GM18867 (cell line): ENCODE measurements around the gene NDUFC1.
"Not testable (repeated sequence)": the region's sequence is repeated elsewhere in the genome, so short reads cannot be mapped to it uniquely, and the experiment has no call there.

ENCODE experiments used
- ATAC-seq: cut with Tn5 transposase; IDR thresholded peaks from one replicate; pipeline ENCODE4 v1.9.1; 2021; ENCODE audit warnings: mild to moderate bottlenecking, moderate library complexity; ENCODE audit not compliant: unreplicated experiment

The NDUFC1 gene

DNA sequence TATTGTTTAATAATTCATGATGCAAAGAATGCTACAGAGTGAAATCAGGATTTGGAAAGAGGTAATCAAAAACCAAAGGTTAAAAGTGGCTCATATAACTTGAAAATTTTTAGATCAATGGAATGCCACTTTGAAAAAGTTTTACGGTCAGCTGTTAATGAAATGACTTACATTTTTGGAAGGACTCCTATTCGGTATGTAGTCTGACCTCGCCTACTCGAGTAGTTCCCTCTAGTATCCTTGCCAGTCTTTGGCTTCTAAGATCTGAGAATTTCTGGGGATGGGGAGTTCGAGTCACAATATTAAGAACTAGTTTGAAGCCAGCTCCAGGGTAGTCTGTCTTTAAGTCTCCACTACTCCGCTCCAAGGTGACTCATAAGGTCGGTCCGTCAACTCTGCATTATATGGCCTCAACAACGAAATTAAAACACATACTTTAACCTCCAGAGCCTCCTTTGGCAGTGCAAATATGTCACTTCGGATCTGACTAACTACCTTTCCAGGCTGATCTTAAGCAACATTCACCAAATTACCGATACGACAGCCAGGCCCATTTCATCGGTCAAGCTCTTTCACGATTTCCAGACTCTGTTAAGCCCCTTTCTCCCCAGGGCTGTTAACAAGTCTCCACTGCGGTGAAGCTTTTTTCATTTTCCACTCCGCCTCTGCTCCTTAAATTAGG is 1.7 kb downstream of the NDUFC1 start:
- ATAC-seq = peak; percentile 5

DNA sequence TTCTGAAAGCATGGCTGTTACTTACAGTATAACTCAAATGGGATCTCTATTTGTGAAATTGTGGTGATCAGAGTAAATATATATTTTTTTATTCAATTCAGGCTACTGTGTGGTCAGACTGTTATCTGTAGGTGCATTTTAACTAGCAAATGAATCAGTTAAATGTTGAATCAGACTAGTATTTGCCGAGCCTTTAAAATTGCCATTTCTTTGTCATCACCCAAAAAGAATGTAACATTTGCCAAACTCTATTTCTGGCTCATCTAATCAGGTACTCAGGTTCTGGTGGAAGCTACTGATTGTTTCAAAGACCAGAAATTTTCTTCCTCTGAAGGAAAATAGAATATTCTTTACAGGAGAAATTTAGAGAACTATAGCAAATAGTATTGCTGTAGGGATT is 2.7 kb downstream of the NDUFC1 start:
- ATAC-seq = no peak

DNA sequence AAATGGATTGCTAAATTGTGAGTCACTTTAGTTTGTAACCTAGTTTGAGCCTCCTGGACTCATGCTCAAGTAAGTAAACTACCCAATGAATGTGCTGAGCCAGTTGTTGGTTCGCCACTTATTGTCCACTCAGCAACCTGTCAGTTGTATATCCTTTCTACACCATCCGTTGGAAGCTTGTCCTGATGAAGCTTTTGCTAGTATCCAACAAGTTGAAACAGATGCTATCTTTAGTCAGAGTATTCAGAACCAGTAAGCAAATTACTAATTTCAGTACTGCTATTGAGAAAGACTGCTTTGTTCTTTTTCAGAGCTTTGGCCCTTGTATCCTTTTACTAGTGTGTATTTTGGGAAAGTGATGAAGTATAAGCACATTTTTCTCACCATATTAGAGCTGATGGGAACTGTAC is 5.3 kb downstream of the NDUFC1 start:
- ATAC-seq = no peak

DNA sequence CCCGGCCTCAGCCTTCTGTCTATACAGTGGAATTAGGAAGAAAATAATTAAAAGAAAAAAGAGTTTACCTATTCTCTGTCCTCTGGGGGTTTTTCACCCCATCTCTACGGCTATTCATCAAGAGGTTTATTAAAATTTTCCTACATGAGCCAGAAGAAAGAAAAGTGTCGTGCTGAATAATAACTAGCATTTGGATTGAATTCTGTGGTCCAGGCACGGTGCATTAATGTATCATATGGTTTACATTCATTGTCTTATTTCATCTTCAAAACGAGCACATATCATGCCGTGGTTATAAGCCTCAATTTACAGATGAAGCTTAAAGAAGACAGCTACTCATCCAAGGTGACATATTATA is 6.4 kb downstream of the NDUFC1 start:
- no peak for ATAC-seq

DNA sequence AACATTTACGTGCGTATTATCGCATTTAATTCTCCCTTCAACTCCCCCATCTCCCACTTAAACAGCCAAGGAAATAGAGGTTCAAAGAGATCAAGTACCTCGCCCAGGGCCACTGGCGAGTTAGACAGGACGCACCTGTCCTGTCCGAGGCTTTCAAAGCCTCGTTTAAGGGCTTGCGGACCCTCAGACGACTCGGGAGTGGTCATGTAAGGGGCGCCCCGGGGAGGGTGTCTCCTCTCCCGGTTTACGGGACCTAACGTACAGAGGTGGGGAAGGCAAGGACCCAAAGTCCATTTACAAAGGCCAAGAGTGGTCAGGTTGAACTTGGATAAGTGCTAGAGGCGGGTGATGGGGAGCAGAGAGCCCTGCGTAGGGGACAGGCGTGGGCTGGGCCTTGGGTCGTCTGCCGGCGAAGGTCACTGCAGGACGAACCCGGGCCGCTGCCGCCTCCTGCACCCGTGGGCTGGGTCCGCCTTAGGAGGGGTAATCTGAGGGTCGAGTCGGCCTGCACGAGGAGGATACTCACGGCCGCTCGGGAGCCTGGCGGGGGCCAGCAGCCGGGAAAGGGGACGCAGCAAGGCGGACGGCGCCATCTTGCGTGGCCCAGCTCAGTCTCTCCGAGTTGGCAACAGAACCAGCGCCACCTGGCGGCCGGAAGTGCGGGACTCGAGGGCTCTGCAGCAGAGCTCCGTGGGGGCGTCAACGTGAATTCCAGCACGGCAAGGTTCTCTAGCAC is 6.9 kb downstream of the NDUFC1 start:
- ATAC-seq = peak; percentile 93

DNA sequence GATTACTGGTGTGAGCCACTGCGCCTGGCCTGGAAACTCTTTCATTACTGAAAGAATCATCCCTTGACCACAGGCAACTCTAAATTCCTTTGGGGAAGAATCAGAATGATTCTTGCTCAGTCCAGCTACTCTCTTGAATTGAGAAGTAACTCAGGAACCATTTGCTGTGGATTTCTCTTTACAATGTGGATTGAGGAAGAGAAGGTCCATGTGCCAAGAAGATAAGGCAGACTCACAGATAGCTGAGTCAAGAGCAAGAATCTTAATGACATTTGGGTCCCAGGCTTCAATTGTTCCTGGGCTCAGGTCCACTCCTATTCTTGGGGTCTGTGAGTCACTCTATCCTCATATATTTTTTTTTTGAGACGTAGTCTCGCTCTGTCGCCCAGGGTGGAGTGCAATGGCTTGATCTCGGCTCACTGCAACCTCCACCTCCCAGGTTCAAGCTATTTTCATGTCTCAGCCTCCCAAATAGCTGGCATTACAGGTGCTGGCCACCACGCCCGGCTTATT is 16.0 kb downstream of the NDUFC1 start:
- ATAC-seq = no peak

DNA sequence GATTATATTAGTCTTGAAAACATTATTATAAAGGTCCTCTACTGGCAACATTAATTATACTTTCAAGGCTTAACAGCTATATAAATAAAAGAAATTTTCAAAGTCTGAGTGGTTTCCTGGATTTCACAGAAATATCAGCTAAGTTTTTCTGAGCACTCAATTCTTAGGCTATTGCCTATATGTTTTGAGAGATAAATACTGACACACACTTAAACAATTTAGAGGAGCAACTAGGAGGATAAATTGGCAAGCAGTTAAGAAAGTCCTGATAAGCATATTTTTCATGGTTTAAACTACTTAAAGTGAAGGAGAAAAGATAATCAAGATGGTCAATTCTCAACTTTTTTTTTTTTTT is 19.6 kb downstream of the NDUFC1 start:
- no peak for ATAC-seq

DNA sequence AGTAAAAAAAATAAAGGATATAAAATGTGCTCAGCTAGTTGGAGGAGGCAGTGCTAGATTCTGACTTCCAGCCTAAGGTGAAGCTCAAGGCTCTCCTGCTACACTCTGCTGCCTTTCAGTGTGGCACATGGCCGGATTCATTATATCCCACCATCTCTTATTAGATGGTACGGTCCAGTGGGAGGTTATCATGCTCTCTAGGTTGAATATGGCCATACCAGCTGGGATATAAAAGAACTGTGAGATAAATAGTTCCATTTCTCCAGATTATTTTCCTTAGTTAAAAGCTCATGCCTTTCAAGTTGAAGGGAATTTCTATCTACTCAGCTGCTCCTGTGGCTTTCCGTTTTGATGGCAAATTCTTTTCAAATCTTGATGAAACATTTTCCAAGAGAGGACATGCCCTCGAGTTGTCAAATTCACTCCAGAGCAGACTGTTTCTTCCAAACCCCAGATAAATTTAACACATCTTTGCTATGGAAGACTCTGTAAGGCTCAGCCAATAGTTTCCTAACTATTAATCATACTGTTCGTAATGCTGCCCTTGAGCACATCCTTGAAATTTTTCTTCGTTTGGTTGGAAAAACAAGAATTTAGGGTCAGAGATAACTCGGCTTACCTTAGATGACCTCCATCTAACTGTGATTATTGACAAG is 20.1 kb downstream of the NDUFC1 start:
- ATAC-seq = no peak

DNA sequence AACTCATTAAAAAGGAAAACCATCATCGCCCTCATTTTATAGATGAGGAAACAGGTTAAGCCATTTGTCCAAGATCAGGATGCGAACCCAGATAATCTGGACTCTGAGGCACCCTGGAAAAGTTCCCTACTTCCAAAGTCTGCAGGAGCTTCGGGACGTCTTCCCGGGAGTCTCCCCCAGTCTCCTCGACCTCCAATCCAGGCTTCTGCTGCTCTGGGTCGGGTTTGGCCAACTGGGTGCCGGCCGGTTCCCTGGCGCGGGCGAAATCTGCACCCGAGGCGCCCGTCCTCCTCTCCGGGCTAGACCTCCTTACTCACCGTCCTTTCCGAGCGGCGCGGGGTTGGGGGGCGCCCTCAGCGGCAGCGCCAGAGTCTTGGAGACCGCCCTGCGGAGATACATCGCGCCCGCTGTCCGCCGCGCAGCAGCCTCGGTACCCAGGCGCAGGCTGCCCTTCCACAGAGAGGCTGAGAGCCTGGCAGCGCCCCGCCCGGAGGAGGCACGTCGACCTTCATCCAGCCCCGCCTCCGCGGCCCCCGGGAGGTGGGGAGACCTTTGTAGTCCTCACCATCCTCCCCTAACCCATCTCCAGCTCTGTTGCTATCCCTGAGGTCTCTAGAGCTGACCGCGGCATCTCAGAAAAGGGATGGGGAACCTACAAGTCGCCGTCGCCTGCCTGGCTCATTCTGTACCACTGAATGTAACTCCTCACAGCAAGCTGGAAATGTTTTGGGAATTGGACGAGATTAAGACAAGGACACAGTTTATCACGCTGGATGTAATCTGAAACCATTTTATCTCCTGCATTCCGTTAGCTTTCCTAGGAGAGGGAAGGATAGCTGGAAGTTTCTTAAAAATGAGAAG is 22.3 kb downstream of the NDUFC1 start, which contains the start of gene MGARP:
Gene MGARP (minus strand): TSS at position 466 of the 861 bp plus-strand sequence. CDS start 67 bp downstream, at position 399.
- peak; percentile 50 for ATAC-seq

DNA sequence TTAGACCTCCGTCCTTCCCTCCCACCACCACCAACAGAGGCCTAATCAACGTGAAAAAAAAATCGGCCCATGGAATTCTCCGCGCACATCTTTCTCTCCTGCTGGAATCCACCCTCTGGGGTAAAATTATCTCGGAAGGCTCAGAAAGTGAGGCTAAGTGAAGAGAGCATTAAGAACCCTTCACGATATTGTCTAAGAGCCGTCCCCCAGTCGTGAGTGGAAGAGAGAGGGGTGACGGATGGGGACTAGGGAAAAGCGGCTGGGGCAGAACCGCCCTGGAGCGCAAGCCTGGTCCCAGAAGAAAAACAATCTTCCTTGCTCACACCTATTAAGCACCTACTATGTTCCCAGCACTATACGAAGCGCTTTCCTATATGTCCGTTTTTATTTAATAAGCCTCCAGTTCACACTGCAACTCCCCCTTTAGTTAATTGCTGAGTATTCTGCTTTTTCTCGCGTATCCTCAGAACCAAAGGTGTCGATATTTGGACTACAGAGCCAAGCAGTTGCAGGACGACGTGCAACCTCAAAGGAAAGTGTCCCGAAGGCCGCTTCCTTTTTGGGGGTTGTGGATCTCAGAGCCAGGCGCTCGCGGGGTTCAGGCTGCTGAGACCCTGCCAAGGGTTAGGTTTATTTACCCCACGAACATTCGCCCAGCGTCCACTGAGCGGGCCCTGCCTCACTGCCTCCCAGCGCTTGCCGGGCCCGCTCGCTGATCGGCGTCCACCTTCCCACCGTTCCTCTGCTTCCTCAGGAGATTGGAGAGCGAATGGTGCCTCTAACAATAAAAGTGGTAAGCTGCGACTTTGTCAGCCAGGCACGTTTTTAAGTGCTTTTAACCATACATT is 23.1 kb downstream of the NDUFC1 start:
- ATAC-seq = no peak

DNA sequence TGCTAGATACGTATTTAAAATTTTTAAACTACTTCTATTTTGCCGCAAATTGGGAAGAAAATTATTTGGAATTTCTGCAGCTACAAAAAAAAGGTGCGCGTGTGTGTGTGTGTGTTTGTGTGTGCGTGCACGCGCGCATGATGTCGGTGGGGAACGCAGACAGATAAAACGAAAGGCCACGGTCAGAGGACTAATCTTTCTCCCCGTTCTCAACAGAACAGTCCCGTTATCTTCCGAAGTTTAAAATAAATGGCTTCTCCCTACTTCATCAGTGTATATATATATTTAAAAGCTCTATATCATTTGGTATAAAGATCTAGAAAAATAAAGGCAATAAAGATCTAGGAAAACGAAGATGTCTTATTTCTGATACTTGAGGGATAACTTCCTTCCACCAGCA is 23.8 kb downstream of the NDUFC1 start:
- no peak for ATAC-seq

DNA sequence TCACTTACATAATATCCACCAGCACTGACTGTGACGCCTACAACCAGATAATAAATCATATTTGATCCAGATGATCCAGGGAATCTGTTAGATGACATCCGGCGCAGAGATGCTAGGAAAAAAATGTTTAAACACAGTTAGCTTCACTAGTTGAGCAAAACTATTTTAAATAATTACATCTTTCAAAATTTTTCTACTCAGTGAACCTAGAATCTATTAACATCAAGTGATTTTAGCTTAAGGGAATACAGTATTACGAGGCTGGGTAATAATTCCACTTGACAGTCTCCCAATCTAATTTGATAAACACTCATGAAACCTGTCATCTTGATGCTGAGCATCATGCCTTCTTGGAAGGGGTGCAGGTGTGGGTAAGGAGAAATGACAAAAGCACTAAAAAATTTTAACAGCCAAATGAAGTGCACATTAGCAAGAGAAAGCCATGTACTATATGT is 27.0 kb downstream of the NDUFC1 start:
- no peak for ATAC-seq

DNA sequence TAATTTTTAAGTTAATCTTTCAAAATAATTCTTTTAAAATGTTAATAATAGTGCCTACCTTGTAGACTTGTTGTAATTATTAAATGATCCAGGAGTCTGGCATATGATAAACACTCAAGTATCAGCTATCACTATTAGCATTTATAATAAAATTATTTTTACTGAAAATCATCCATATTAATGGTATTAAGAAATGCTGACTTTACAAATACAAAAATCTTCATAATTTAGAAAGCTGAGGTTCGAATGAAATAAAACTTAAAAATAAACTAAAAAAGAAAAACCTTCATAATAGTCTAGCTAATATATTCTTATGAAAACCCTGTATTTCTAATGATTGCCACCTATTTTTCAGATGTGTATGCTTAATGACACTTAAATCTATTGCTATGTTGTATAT is 27.5 kb downstream of the NDUFC1 start:
- ATAC-seq = no peak

DNA sequence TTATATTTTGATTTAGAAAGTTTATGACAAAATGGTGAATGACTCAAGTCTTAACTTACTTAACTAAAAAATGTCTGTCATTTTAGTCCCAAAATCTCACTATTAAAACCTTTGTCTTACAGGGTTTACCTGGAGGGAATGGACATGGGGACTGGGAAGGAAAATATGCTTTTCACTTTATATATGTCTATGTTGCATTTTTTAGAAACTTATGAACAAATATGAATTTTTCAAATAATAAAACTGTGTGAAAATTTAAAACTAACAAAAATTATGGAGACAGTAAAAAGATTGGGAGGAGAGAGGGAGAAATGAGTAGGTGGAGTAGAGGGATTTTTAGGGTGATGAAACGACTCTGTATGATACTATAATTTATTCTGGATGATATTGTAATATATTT is 28.4 kb downstream of the NDUFC1 start:
- no peak for ATAC-seq

DNA sequence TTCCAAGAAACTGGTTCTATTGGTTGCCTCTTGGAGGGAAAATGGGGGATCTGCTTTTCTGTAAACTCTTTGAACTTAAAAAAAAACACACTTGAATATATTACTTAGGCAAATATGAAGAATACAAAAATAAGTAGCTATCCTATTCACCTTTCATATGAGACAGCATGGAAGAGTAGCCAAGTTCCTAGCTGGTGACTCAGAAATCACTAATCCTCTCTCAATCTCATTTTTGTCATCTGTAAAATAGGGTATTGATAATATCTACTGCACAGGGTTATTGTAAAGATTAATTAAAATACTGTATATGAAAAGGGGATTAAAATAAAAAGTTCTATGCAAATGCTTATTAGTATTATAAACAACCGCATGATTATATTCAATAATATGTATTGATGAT is 35.0 kb downstream of the NDUFC1 start:
- no peak for ATAC-seq

DNA sequence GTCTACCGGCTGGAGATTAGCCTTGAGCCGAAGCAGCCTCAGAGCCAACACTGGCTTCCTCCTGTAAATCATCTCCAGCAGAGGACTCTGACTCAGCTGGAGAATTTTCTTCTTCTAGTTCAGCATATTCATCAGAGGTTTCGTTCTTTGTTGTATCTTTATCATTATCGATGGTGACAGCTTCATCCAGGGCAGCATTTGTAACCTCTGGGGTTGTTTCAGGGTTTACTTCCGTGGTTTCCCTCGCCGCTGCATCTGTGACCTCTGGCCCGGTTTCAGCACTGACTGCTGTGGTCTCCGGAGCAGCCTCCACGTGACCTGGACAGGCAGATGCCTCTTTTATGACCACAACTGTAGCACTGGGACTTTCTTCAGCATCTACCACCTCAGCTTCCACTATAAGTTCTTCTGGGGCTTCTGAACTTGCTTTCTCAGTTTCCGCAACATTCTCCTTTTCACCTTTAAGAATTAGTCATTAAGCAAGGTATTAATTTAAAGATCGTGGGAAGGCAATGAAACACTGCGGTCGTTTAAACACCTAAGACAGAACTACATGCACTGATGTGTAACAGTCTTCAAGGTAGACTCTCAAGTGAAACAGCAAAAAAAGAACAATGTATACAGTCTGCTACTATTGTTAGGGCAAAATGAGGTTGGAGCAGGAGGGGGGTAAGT is 35.6 kb downstream of the NDUFC1 start:
- peak; percentile 97 for ATAC-seq

DNA sequence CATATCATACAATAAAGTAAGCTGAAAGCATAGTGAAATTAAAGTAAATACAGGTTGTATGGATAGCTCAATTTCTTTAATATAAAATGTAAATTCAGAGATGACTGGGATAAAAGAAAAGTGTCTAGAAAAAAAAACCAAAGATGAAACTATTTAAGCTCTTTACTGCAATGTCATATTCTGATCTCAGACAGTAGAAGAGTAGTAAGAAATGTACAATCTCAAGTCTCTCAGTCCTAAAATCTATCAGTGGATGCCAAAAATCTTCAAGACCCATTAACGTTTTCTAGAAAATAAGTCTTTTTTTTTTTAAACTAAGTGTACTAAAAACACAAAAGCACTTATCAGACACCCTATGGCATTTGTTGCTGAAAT is 36.1 kb downstream of the NDUFC1 start:
- no peak for ATAC-seq

DNA sequence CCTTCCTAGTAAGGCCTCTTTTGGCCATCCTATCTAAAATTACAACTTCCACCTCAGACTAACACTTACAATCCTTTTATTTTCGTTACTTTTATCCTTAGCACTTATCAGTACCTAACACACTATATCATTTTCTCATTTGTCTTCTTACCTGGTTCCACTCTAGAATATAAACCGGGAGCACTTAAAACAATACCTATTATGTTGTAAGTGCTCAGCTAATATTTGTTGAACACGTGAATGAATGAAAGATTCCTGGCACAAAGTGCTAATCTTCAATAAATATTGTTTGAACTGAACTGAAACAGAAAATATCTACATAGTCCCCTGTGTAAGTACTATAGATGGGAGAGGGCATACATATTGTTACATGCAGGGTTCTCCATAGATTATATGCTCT is 36.6 kb downstream of the NDUFC1 start:
- no peak for ATAC-seq

DNA sequence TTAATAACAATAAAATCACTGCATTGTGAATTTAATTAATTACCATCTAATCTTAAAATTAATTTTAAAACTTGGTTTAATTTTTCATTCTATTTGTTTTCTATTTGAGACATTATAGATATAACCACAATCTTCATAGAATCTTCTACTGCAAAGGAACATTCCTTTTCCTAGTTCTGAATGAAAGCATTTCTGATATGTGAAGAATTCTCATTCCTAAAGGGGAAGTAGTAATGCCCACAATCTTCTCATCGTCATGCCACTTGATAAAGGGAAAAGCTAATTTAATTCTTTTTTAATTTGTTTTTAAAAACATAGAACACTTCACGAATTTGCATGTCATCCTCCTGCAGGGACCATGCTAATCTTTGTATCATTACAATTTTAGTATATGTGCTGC is 45.9 kb downstream of the NDUFC1 start:
- ATAC-seq = no peak

DNA sequence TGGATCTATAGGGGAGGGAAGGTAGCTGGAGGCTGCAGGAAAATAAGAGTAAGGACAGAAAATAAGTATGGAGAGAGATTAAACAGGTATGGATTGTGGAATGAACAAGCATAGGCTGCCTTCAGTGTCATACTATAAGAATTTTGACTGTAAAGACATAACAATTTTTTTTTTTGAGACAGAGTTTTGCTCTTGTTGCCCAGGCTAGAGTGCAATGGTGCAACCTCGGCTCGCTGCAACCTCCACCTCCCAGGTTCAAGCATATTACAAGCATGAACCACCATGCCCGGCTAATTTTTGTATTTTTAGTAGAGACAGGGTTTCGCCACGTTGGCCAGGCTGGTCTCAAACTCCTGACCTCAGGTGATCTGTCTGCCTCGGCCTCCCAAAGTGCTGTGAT is 46.7 kb downstream of the NDUFC1 start:
- not testable (repeated sequence) for ATAC-seq
